Measurements from ENCODE around the gene PPDPF.
"Not testable (repeated sequence)": the region's sequence is repeated elsewhere in the genome, so short reads cannot be mapped to it uniquely, and the experiment has no call there.

PPDPF gene

DNA sequence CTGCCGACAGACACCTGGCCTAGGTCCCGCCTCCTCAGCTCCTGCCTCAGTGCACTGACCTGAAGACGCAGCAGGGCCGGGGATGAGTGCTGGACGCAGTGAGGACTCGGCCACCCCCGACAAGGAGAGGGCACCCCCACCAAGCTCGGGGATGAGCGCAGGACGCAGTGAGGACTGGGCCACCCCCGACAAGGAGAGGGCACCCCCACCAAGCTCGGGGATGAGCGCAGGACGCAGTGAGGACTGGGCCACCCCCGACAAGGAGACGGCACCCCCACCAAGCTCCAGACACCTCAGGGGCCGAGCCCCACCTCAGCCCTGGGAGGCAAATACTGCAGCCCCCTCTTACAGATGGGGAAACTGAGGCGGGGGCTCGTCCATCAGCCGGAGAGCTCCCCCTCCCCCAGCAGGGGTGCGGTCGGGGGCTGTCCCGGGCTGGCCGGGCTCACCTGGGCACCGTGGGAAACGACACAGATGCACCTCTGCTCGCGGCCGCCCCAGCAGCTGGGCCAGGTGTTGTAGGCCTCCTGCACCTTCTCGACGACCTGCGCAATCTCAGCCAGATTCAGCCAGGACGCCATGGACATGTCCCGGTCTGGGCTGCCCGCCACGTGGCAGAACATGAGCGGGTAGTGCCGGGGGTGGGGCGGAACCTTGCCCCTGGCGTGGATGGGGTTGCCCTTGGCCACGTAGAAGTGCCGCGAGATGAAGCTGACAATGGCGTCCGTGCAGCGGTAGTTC lies 46.0 kb downstream of the PPDPF start:
- no peak for DNase-seq

DNA sequence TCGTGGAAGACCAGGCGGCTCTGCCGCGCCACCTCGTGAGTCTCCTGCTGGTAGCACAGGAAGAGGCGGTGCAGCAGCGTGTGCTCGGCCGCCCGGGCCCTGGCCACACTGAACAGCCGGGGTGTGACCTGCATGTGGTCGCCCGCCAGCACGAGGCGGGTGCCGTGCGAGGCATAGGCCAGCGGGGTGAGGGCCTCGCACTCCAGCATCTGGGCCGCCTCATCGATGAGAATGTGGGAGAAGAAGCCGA lies 46.5 kb downstream of the PPDPF start:
- no peak for DNase-seq

DNA sequence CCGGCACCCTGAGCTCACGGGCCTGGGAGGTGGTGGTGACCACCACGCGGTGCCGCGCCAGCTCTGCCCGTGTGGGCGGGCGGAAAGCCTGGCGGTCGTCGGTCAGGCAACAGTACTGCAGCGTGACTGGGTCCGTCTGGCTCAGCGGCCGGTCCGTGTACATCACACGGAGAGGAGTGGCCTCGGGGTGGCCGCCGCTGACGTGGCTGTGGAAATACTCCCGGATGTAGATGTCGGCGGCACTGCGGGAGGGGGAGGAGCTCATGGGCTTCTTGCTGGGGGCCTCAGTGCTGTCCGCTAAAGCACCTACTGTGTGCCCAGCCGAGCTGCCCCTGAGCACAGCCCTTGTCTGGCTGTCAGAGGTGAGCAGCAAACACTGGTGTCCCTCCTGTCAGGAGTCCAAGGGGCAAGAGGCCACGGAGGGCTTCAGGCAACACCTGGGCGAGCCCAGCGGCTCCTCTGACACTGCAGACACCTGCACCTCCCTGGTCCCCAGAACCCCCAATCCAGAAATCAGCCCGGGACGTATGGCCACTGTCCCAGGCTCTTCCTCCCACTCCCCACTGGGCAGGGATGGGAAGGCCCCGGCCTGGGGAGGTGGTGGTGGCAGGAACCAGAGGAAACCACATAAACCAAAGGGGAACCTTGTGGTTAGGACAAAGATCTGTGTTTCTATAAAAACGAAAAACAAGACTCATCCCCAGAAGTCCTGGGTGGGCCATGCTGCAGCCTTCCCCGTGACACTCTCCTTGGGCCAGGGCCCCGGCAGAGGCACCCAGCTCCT lies 47.0 kb downstream of the PPDPF start:
- no peak for DNase-seq

DNA sequence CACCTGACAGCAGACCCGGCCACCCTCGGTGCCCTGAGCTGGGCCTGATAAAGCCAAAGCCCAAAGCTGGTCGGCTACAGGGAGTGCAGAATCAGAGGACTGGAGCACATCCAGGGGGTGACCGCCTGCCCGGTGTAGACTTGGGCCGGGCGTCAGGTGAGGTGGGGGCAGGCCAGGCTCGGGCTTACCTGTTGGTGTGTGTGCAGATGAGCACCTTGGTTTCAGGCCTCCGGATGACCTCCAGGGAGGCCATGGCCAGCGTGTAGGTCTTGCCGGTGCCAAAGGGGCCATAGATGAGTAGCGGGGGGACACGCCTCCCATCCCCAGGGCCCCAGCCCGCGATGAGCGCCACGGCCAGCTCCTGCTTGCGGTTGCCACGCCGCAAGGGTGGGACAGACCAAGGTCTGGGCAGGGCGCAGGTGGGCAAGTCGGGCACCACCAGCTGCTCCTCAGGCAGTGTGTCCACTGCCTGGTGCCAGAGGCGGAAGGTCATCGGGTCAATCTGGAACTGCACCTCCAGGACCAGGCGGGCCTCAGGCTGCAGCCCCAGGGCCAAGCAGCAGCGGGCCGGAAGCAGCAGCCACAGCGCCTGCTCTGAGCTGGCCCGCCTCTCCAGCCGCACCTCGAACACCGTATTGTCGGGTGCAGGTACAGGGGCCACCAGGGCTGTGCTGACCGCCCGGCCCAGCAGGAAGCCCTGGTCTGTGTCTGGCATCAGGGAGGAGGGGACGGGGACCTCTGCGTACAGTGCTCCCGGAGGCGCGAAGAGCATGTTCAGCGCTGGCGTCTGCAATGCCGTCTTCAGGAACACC lies 47.8 kb downstream of the PPDPF start:
- DNase-seq: no peak

- no peak for DNase-seq
These were observed 48.7 kb downstream of the PPDPF start for GRCh38 chr20:63568986-63569949.

DNA sequence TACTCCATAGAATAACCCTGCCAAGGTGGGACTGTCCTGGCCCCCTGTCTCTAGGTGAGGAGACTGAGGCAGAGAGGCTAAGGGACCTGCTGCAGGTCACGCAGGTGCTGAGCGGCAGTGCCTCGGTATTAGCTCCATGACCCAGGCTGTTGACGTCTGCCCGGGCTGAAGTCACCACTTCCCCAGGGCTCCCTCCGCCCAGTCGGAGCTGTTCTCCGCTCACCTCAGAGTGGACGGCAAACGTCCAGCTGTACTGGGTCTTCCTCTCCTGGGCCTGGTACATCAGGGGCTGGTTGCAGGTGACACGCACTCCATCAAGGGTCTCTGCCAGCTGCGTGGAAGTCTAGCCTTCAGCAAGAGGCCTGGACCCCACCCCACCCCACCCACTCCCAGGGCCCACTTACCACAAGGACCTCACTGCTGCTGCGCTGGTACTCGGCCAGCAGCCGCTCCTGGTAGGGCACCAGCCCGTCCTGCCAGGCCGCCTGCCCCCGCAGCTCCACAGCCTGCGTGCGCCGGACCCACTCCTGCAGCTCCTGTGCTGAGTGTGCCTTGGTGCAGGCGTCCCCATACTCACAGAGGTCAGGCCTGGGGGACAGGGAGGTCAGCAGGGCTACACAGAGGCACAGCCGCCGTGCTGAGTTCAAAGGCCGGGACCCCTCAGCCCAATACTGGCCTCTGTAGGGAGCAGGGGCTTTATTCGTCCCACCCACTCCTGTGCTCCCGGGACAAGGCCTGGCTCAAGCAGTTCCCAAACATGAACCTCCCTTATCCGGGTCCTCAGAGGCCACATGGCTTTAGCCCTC lies 49.9 kb downstream of the PPDPF start:
- no peak for DNase-seq

DNA sequence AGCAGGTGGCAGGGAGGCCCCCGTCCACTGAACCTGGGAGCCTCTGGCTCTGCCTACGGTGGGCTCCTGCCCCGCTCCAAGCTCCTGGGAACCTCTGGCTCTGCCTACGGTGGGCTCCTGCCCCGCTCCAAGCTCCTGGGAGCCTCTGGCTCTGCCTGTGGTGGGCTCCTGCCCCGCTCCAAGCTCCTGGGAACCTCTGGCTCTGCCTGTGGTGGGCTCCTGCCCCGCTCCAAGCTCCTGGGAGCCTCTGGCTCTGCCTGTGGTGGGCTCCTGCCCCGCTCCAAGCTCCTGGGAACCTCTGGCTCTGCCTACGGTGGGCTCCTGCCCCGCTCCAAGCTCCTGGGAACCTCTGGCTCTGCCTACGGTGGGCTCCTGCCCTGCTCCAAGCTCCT lies 50.5 kb downstream of the PPDPF start:
- DNase-seq: not testable (repeated sequence)
